ENCODE data around the gene DISP3. TPM values are rescaled to one million over a fixed set of nuclear protein-coding genes. Genes with fewer than 3 reads are reported as not detected.

Gene DISP3
- total RNA-seq, 1 donor from 2014 or later, result not detected

GRCh38 chr1:11500881-11501280, 21.9 kb downstream of the DISP3 start:
- no peaks in the 10 kb centered on the region for H3K27me3 ChIP-seq (ENCODE audit: control insufficient read depth, insufficient read depth, low read length)
- no peak overlapping the region for H3K4me3 ChIP-seq (ENCODE audit: low read depth, low read length)
- DNase-seq (ENCODE audit: low read depth) (no peak), FAIRE-seq (no peak)
- H3K36me3 ChIP-seq (ENCODE audit: control insufficient read depth, insufficient read depth, low read length), result no peaks in the 10 kb centered on the region
- TF ChIP-seq CTCF (IDR thresholded peaks at IDR 0.05; ENCODE audit: insufficient read depth, low read length, severe bottlenecking), result no peak

GRCh38 chr1:11501491-11501897, 22.5 kb downstream of the DISP3 start:
- Histone ChIP-seq H3K4me3 (ENCODE audit: low read depth, low read length) (no peak overlapping the region), H3K36me3 (ENCODE audit: control insufficient read depth, insufficient read depth, low read length) (no peaks in the 10 kb centered on the region), H3K27me3 (ENCODE audit: control insufficient read depth, insufficient read depth, low read length) (no peaks in the 10 kb centered on the region)
- no peak for FAIRE-seq
- no peak for DNase-seq (ENCODE audit: low read depth)
- TF ChIP-seq CTCF (IDR thresholded peaks at IDR 0.05; ENCODE audit: insufficient read depth, low read length, severe bottlenecking), result no peak

- DNase-seq (ENCODE audit: low read depth), result no peak
- no peak for FAIRE-seq
- no peak for TF ChIP-seq CTCF (IDR thresholded peaks at IDR 0.05; ENCODE audit: insufficient read depth, low read length, severe bottlenecking)
- no peak overlapping the region for H3K4me3 ChIP-seq (ENCODE audit: low read depth, low read length)
- no peaks in the 10 kb centered on the region for H3K27me3 ChIP-seq (ENCODE audit: control insufficient read depth, insufficient read depth, low read length)
- no peaks in the 10 kb centered on the region for H3K36me3 ChIP-seq (ENCODE audit: control insufficient read depth, insufficient read depth, low read length)
These were observed 23.0 kb downstream of the DISP3 start for GRCh38 chr1:11501906-11502485.

- no peak for FAIRE-seq
- no peak for DNase-seq (ENCODE audit: low read depth)
- H3K27me3 ChIP-seq (ENCODE audit: control insufficient read depth, insufficient read depth, low read length), result no peaks in the 10 kb centered on the region
These were observed 23.6 kb downstream of the DISP3 start for GRCh38 chr1:11502516-11502915.

GRCh38 chr1:11504599-11504998, 25.6 kb downstream of the DISP3 start:
- no peak for DNase-seq (ENCODE audit: low read depth)
- TF ChIP-seq CTCF (IDR thresholded peaks at IDR 0.05; ENCODE audit: insufficient read depth, low read length, severe bottlenecking), result no peak
- no peak for FAIRE-seq
- no peak overlapping the region for H3K4me3 ChIP-seq (ENCODE audit: low read depth, low read length)
- H3K36me3 ChIP-seq (ENCODE audit: control insufficient read depth, insufficient read depth, low read length), result peaks cover 1% of the 10 kb centered on the region
- H3K27me3 ChIP-seq (ENCODE audit: control insufficient read depth, insufficient read depth, low read length), result no peaks in the 10 kb centered on the region

More at GRCh38 chr1:11502516-11502915, 23.6 kb downstream of the DISP3 start:
- H3K36me3 ChIP-seq (ENCODE audit: control insufficient read depth, insufficient read depth, low read length), result peaks cover 1% of the 10 kb centered on the region
- TF ChIP-seq CTCF (IDR thresholded peaks at IDR 0.05; ENCODE audit: insufficient read depth, low read length, severe bottlenecking), result no peak
- H3K4me3 ChIP-seq (ENCODE audit: low read depth, low read length), result no peak overlapping the region

Data from bronchial epithelial cell (primary cell).